AG09309 (cell line): ENCODE measurements around the gene MDGA2.

ENCODE experiments used
- DNase-seq: peaks from one replicate; pipeline ENCODE4 v3.0.0-alpha.2; 2010; ENCODE audit warnings: low read depth
- H3K4me3 ChIP-seq: 2 replicates; pipeline ENCODE4 v1.5.1; 2011; ENCODE audit warnings: mild to moderate bottlenecking, low read depth, low read length, moderate library complexity; ENCODE audit not compliant: control insufficient read depth
- CTCF ChIP-seq: IDR thresholded peaks from 2 replicates; pipeline ENCODE4 v1.5.1; 2011; ENCODE audit warnings: mild to moderate bottlenecking, low read depth, low read length, inconsistent platforms; ENCODE audit not compliant: insufficient read depth, control insufficient read depth; ENCODE audit errors: missing control alignments

MDGA2 gene

GRCh38 chr14:47665337-47666134, 9.9 kb downstream of the MDGA2 start:
- DNase-seq, result no peak
- TF ChIP-seq CTCF, result no peak
- no peak overlapping the region for H3K4me3 ChIP-seq

GRCh38 chr14:47662466-47662865, 12.9 kb downstream of the MDGA2 start:
- DNase-seq, result no peak
- TF ChIP-seq CTCF, result no peak

DNA sequence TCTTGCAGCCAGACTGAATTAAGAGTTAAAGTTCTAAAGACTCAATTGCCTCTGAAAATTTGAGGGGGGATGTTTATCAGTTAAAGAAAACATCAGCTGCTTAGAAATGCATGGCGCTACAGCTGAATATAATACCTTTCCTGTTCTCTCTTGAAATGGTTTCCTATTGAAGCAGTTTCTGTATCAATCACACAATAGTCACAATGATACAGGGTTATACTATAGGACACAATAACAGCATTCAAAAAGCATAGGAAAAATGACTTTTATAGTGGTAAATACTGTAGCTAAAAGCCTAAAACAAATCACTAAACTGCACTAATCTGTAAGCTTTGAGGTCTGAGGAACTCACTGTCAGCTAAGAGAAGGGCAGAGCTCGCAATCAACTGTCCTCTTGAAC, 15.2 kb downstream of the MDGA2 start:
- TF ChIP-seq CTCF, result no peak
- no peak for DNase-seq
- no peak overlapping the region for H3K4me3 ChIP-seq

More at GRCh38 chr14:47662466-47662865, 12.9 kb downstream of the MDGA2 start:
- H3K4me3 ChIP-seq, result no peak overlapping the region

DNA sequence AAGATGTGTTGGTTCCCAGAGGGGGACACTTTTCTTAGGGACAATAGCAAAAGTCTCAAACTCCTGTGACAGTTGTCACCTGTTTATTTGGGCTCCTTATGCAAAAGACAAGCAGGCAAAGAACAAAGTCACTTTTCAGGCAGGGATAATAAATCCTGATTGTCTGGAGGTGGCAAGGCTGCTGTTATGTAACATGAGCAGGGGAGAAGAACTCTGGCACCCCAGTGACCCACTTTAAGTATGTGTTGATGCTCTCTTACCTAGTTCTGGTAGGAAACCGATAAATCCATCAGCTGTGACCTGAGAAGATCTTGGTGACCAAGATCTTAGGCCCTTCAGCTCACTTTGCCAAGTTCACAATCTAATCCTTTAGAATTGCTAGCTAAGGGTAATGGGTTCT, 17.4 kb downstream of the MDGA2 start:
- TF ChIP-seq CTCF, result no peak
- no peak overlapping the region for H3K4me3 ChIP-seq
- DNase-seq, result no peak

GRCh38 chr14:47657143-47657542, 18.3 kb downstream of the MDGA2 start:
- H3K4me3 ChIP-seq, result no peak overlapping the region
- DNase-seq, result no peak
- no peak for TF ChIP-seq CTCF

DNA sequence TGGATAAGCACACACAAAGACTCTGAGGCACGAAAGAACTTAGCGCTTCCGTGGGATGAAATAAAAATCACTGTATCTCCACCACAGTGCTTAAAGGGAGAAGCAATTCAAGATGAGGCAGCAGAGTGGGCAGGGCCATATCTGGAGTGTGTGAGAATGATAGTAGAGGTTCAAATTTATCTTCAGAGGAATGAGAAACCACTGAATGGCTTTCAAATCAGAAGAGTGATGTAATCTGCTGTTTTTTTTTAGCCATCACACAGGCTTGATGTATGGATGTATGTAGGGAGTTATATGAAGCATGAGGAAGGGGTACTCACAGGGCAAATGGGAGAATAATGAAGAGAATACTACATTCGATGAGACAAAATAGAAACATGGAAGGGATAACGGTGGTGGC, 24.1 kb downstream of the MDGA2 start:
- H3K4me3 ChIP-seq, result no peak overlapping the region
- TF ChIP-seq CTCF, result no peak
- DNase-seq, result no peak
